NCI-H2107 (cell line): ENCODE measurements around the gene KRT24.

ENCODE experiments used
- DNase-seq: peaks from one replicate; lab custom pipeline; 2025; lab: John Stamatoyannopoulos, UW

The KRT24 gene

GRCh38 chr17:40694584-40694983 is 9.0 kb downstream of the KRT24 start:
- no peak for DNase-seq

- no peak for DNase-seq
Measured at GRCh38 chr17:40687106-40687505, 16.4 kb downstream of the KRT24 start.

GRCh38 chr17:40686192-40686591 is 17.4 kb downstream of the KRT24 start:
- DNase-seq: no peak

GRCh38 chr17:40680998-40681397 is 22.6 kb downstream of the KRT24 start:
- no peak for DNase-seq

GRCh38 chr17:40679523-40679907 is 24.0 kb downstream of the KRT24 start:
- DNase-seq: no peak

- DNase-seq: no peak
Measured at GRCh38 chr17:40678902-40679522, 24.5 kb downstream of the KRT24 start.

- DNase-seq: no peak
Measured at GRCh38 chr17:40675905-40676304, 27.6 kb downstream of the KRT24 start.

- no peak for DNase-seq
Measured at GRCh38 chr17:40672654-40673053, 30.9 kb downstream of the KRT24 start.

GRCh38 chr17:40671282-40671681 is 32.3 kb downstream of the KRT24 start:
- no peak for DNase-seq

- DNase-seq: no peak
Measured at GRCh38 chr17:40666331-40666730, 37.2 kb downstream of the KRT24 start.

GRCh38 chr17:40664582-40665333 is 38.8 kb downstream of the KRT24 start, which contains the start of gene KRT222:
Gene KRT222 (minus strand): TSS chr17:40665177. CDS start chr17:40665099, 78 bp downstream.
- no peak for DNase-seq

- DNase-seq: no peak
Measured at GRCh38 chr17:40663252-40663651, 40.3 kb downstream of the KRT24 start.

- no peak for DNase-seq
Measured at GRCh38 chr17:40659911-40660310, 43.6 kb downstream of the KRT24 start.

GRCh38 chr17:40658396-40658795 is 45.2 kb downstream of the KRT24 start:
- no peak for DNase-seq

GRCh38 chr17:40651939-40652338 is 51.6 kb downstream of the KRT24 start:
- DNase-seq: no peak

GRCh38 chr17:40648384-40648968 is 55.1 kb downstream of the KRT24 start:
- DNase-seq: no peak
